Measurements from ENCODE around the gene PHIP.

PHIP gene

DNA sequence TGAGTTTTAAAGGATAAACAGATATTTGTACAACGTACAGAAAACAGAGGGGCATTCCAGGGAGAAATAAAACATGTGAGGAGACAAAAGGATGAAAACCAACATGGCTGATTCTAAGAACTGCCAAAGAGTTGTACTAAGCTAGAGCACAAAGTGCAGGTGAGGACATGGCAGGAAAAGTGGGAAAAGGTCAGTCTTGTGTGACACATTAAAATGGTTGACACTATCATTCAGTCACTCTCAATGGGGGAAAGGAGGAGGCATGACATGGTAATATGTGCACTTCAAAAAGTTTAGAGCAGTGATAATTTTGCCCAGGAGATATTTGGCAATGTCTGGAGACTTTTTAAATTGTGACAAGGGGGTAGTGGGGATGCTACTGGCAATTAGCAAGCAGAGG, 21.8 kb downstream of the PHIP start:
- H3K4me3 ChIP-seq (ENCODE audit: low read length), result no peak overlapping the region
- TF ChIP-seq, protein P1, sequence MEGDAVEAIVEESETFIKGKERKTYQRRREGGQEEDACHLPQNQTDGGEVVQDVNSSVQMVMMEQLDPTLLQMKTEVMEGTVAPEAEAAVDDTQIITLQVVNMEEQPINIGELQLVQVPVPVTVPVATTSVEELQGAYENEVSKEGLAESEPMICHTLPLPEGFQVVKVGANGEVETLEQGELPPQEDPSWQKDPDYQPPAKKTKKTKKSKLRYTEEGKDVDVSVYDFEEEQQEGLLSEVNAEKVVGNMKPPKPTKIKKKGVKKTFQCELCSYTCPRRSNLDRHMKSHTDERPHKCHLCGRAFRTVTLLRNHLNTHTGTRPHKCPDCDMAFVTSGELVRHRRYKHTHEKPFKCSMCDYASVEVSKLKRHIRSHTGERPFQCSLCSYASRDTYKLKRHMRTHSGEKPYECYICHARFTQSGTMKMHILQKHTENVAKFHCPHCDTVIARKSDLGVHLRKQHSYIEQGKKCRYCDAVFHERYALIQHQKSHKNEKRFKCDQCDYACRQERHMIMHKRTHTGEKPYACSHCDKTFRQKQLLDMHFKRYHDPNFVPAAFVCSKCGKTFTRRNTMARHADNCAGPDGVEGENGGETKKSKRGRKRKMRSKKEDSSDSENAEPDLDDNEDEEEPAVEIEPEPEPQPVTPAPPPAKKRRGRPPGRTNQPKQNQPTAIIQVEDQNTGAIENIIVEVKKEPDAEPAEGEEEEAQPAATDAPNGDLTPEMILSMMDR (conservative IDR thresholded peaks at IDR 0.05; ENCODE audit: low read length), result no peak
- DNase-seq (ENCODE audit: low read depth), result no peak

DNA sequence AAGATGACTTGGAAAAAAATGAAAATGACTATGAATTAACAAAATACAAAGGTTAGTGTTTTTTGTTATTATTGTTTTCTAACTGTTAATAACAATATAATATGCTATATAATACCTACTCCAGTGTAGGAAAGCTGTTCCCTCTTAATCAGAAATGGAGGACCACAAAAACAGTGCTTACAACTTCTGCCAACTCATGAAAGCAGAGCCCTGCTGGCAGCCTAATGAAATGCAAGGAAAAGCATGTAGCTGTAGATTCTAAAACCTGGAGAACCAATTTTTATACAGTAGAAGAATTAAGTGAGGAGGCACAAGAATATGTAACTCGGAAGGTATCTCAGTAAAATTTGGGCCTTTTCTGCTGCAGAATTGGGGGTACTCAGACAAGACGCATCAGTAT, 29.4 kb downstream of the PHIP start:
- TF ChIP-seq, protein P1 (conservative IDR thresholded peaks at IDR 0.05; ENCODE audit: low read length), result peak; percentile 57
- DNase-seq (ENCODE audit: low read depth), result peak; percentile 27
- H3K4me3 ChIP-seq (ENCODE audit: low read length), result no peak overlapping the region

DNA sequence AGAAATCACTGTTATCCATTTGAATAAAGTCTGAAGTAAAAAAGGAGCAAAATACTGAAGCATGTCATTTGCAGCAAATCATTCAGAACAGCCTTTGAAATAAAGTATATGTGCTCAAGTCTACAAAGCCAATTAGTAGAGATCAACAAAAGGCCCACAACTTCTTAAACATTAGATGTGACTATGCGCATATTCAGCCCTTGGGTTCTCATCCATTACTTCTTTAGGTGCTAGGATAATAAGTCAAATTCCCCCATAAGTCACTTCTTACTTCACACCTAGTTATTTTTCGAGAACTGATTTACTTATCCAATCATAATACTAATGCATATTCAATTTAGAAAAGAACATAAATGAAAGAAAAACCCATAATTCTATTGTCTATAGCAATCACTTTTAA, 31.0 kb downstream of the PHIP start:
- TF ChIP-seq, protein P1 (conservative IDR thresholded peaks at IDR 0.05; ENCODE audit: low read length), result no peak
- DNase-seq (ENCODE audit: low read depth), result no peak

DNA sequence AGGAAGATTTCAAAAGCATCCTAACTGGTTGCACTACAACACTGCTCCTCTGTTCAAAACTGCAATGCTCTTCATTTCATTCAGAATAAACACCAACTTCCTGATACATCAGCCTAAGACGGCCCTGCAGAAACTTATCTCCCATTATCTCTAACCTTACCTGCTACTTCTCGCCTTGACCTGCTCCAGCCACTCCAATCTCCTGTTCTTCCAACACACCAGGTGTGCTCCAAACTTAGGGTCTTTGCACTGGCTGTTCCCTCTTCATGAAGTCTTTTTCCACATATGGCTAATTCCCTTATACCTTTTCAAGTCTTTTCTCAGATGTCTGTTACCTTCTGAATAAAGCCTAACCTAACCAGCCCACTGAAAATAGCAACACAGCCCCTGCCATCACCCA, 32.1 kb downstream of the PHIP start:
- no peak overlapping the region for H3K4me3 ChIP-seq (ENCODE audit: low read length)
- TF ChIP-seq, protein P1 (conservative IDR thresholded peaks at IDR 0.05; ENCODE audit: low read length), result no peak
- no peak for DNase-seq (ENCODE audit: low read depth)

More for the DNA sequence above, 31.0 kb downstream of the PHIP start:
- no peak overlapping the region for H3K4me3 ChIP-seq (ENCODE audit: low read length)

DNA sequence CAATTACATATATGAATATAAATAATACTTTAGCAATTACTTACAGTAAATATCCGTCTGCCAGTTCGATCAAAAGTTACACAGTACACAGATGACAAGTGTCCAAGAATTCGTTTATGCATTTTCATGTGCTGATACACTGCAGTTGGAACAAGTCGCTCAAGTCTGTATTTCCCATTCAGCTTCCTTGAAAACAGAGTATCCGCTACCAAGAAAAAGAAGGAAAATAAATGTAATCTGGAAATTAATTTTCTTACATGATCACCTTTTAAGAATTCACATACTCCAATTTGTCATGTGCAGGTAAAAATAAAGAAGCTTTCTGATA, 35.3 kb downstream of the PHIP start:
- no peak for DNase-seq (ENCODE audit: low read depth)
- H3K4me3 ChIP-seq (ENCODE audit: low read length), result no peak overlapping the region
- TF ChIP-seq, protein P1 (conservative IDR thresholded peaks at IDR 0.05; ENCODE audit: low read length), result no peak

DNA sequence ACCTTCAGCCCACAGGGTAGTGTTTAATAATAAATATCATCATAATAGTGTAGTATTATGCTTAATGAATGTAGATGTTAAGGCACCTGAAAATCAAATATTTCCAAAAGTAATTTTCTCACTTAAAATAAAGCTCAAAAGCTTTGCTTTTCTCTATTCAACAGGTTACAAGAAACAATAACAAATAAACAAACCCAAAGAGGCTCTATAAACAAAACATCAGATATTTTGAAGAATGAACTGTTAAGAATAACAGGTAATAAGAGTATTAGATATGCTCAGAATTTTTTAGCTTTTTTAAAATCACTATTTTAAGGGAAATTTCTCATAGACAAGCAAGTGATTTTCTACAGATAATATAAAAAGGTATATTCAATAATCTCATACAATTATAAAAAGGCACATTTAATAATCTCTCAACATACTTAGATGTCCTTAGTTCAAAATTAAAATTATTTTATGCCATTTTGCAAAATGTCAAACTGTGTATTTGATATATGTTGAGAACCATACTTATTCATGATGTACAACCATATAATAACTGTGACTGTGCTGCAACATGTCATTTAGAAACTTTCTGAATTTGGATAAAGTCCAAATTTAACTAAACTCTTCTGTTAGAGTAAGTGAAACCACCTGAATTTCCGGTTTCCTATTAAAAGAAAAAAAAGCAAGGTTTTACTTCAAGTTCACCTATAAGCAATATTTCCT, 35.8 kb downstream of the PHIP start:
- no peak overlapping the region for H3K4me3 ChIP-seq (ENCODE audit: low read length)
- TF ChIP-seq, protein P1 (conservative IDR thresholded peaks at IDR 0.05; ENCODE audit: low read length), result no peak
- no peak for DNase-seq (ENCODE audit: low read depth)

DNA sequence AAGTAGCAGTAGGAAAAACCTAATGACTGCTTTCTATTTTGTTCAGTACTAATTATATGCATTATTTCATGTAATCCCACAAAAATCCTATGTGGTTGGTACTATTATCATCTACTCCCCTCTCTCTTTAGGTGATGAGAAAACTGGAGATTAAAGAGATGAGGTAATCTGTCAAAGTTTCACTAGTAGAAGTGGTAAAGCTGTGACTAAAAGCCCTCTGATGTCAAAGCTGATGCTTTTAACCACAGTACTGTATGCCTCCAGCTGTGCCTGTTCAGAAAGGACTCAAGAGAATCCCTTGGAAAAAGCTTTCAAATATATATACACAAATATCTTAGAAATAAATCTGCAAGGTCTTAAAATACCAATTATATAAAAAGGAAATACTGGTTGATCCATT, 38.0 kb downstream of the PHIP start:
- TF ChIP-seq, protein P1 (conservative IDR thresholded peaks at IDR 0.05; ENCODE audit: low read length), result no peak
- peak; percentile 3 for DNase-seq (ENCODE audit: low read depth)
- no peak overlapping the region for H3K4me3 ChIP-seq (ENCODE audit: low read length)

Data from AG10803 (cell line).